Tibial artery (tissue), 4 donors: Measurements from ENCODE around the gene TPSB2.
"Not testable (repeated sequence)": the region's sequence is repeated elsewhere in the genome, so short reads cannot be mapped to it uniquely, and the experiment has no call there.

ENCODE experiments used
- DNase-seq, 2 donors: peaks; one replicate each; pipeline ENCODE4 v3.0.0-alpha.2; 2019
- H3K27ac ChIP-seq, 2 donors: fragments of 200-600 bp; sonication (generic) in 1 of 2; 1 replicate in 1 of 2; 2 replicates in 1 of 2; pipeline ENCODE4 v1.5.1; 2018 to 2019; ENCODE audit warnings: mild to moderate bottlenecking in 1 of 2
- H3K27me3 ChIP-seq, 2 donors: fragments of 200-600 bp; sonication (generic) in 1 of 2; one replicate each; pipeline versions ENCODE4 v1.5.1 to v1.6.0; 2016 to 2019
- H3K36me3 ChIP-seq, 3 donors: fragments of 200-600 bp; sonication (generic) in 2 of 3; one replicate each; pipeline ENCODE4 v1.5.1; 2016 to 2019; ENCODE audit warnings: mild to moderate bottlenecking in 2 of 3
- H3K4me1 ChIP-seq, 4 donors: fragments of 200-600 bp; sonication (generic) in 2 of 4; 1 replicate in 3 of 4; 2 replicates in 1 of 4; pipeline ENCODE4 v1.5.1; 2016 to 2019
- H3K4me3 ChIP-seq, 2 donors: fragments of 200-600 bp; sonication (generic) in 1 of 2; 1 replicate in 1 of 2; 2 replicates in 1 of 2; pipeline ENCODE4 v1.5.1; 2018 to 2019; ENCODE audit warnings: mild to moderate bottlenecking in 2 of 2
- H3K9me3 ChIP-seq, 3 donors: fragments of 200-600 bp; sonication (generic) in 1 of 3; one replicate each; pipeline ENCODE4 v1.5.1; 2016 to 2019
- CTCF ChIP-seq, 2 experiments: fragments of 200-600 bp in 1 of 2; fragments of 450-650 bp in 1 of 2; IDR thresholded peaks; one replicate each; pipeline ENCODE4 v1.5.1; 2017 to 2019; ENCODE audit warnings: antibody characterized with exemption in 2 of 2, mild to moderate bottlenecking in 1 of 2, moderate library complexity in 1 of 2
- intact Hi-C: fragments of 100-400 bp; cut with DNase I; formaldehyde crosslinking; loops from one replicate; pipeline ENCODE4 v1.15.0; 2023; ENCODE audit warnings: low total_unique reads

The TPSB2 gene

GRCh38 chr16:1237990-1238389 is 8.0 kb upstream of the TPSB2 start:
- no peak for DNase-seq
- Histone ChIP-seq H3K4me3 (no peak overlapping the region), H3K9me3 (no peaks in the 10 kb centered on the region), H3K27ac (no peak overlapping the region), H3K27me3 (peaks cover 0 to 10% of the 10 kb centered on the region in 2 donors), H3K36me3 (no peaks in the 10 kb centered on the region), H3K4me1 (no peaks in the 10 kb centered on the region)
- TF ChIP-seq CTCF (IDR thresholded peaks at IDR 0.05): no peak
- intact Hi-C loops: no loop called here

- H3K36me3 ChIP-seq, intact Hi-C loops, H3K4me1 ChIP-seq, H3K4me3 ChIP-seq, H3K9me3 ChIP-seq, DNase-seq, H3K27ac ChIP-seq: not testable (repeated sequence)
- peaks cover 0 to 10% of the 10 kb centered on the region in 2 donors for H3K27me3 ChIP-seq
Observed at GRCh38 chr16:1236659-1237058, 6.7 kb upstream of the TPSB2 start.

- DNase-seq, H3K27ac ChIP-seq, H3K36me3 ChIP-seq, intact Hi-C loops, H3K4me3 ChIP-seq, H3K9me3 ChIP-seq, H3K4me1 ChIP-seq, H3K27me3 ChIP-seq: not testable (repeated sequence)
Observed at GRCh38 chr16:1232049-1232748, 2.2 kb upstream of the TPSB2 start.

- H3K4me3 ChIP-seq, H3K36me3 ChIP-seq, intact Hi-C loops, H3K4me1 ChIP-seq, DNase-seq, H3K9me3 ChIP-seq, H3K27ac ChIP-seq, H3K27me3 ChIP-seq: not testable (repeated sequence)
Observed at GRCh38 chr16:1231301-1231700, 1.3 kb upstream of the TPSB2 start.

GRCh38 chr16:1230471-1231212 is 658 bp upstream of the TPSB2 start:
- intact Hi-C loops, H3K27me3 ChIP-seq, H3K27ac ChIP-seq, H3K9me3 ChIP-seq, H3K4me1 ChIP-seq, DNase-seq, H3K36me3 ChIP-seq, H3K4me3 ChIP-seq: not testable (repeated sequence)

GRCh38 chr16:1229476-1229875 is 508 bp downstream of the TPSB2 start:
- peaks cover 0 to 12% (median 5%) of the 10 kb centered on the region in 4 donors for H3K4me1 ChIP-seq
- H3K4me3 ChIP-seq, H3K27me3 ChIP-seq, intact Hi-C loops, H3K27ac ChIP-seq, DNase-seq, H3K9me3 ChIP-seq, H3K36me3 ChIP-seq: not testable (repeated sequence)

GRCh38 chr16:1228227-1228626 is 1.8 kb downstream of the TPSB2 start:
- H3K36me3 ChIP-seq, intact Hi-C loops, DNase-seq, H3K27me3 ChIP-seq, H3K27ac ChIP-seq, H3K9me3 ChIP-seq, H3K4me3 ChIP-seq: not testable (repeated sequence)
- H3K4me1 ChIP-seq: peaks cover 0 to 12% (median 5%) of the 10 kb centered on the region in 4 donors

- DNase-seq, H3K36me3 ChIP-seq, H3K27ac ChIP-seq, intact Hi-C loops, H3K9me3 ChIP-seq, H3K4me3 ChIP-seq, H3K27me3 ChIP-seq: not testable (repeated sequence)
- peaks cover 0 to 12% (median 5%) of the 10 kb centered on the region in 4 donors for H3K4me1 ChIP-seq
Observed at GRCh38 chr16:1226692-1227091, 3.3 kb downstream of the TPSB2 start.

- H3K27ac ChIP-seq, intact Hi-C loops, H3K9me3 ChIP-seq, H3K4me3 ChIP-seq, DNase-seq, H3K27me3 ChIP-seq: not testable (repeated sequence)
- Histone ChIP-seq H3K36me3 (peaks cover 4 to 14% (median 8%) of the 10 kb centered on the region in 3 donors), H3K4me1 (peaks cover 0 to 12% (median 5%) of the 10 kb centered on the region in 4 donors)
Observed at GRCh38 chr16:1225728-1226311, 4.2 kb downstream of the TPSB2 start.
